HEK293T (cell line): ENCODE results near the gene DMAC2L.

Source experiments
- BHLHE40 ChIP-seq: fragments of 450-650 bp; IDR thresholded peaks from 2 replicates; pipeline ENCODE4 v1.6.1; 2016; ENCODE audit warnings: mild to moderate bottlenecking, moderate library complexity, borderline replicate concordance
- CTBP1 ChIP-seq: fragments of 450-650 bp; IDR thresholded peaks from 2 replicates; pipeline ENCODE4 v1.6.1; 2016; ENCODE audit warnings: borderline replicate concordance
- ELF4 ChIP-seq: fragments of 450-650 bp; IDR thresholded peaks from 2 replicates; pipeline ENCODE4 v1.6.1; 2017; ENCODE audit warnings: antibody characterized with exemption
- FOXK2 ChIP-seq: fragments of 450-650 bp; IDR thresholded peaks from 2 replicates; pipeline ENCODE4 v1.6.1; 2016; ENCODE audit warnings: mild to moderate bottlenecking
- FOXM1 ChIP-seq: fragments of 450-650 bp; IDR thresholded peaks from 2 replicates; pipeline ENCODE4 v1.6.1; 2017; ENCODE audit warnings: mild to moderate bottlenecking, borderline replicate concordance
- HDGF ChIP-seq: fragments of 450-650 bp; IDR thresholded peaks from 2 replicates; pipeline ENCODE4 v1.6.1; 2017; ENCODE audit warnings: antibody characterized with exemption, borderline replicate concordance
- L3MBTL2 ChIP-seq: fragments of 450-650 bp; conservative IDR thresholded peaks from 2 replicates; pipeline ENCODE4 v1.6.1; 2016; ENCODE audit warnings: mild to moderate bottlenecking
- NFRKB ChIP-seq: fragments of 450-650 bp; IDR thresholded peaks from 2 replicates; pipeline ENCODE4 v1.6.1; 2016; ENCODE audit warnings: mild to moderate bottlenecking, moderate library complexity
- PKNOX1 ChIP-seq: fragments of 450-650 bp; IDR thresholded peaks from 2 replicates; pipeline ENCODE4 v1.6.1; 2016
- SP1 ChIP-seq: fragments of 450-650 bp; IDR thresholded peaks from 2 replicates; pipeline ENCODE4 v1.6.1; 2017
- SUZ12 ChIP-seq: fragments of 450-650 bp; IDR thresholded peaks from 2 replicates; pipeline ENCODE4 v1.6.1; 2016; ENCODE audit warnings: mild to moderate bottlenecking
- TARDBP ChIP-seq: fragments of 450-650 bp; IDR thresholded peaks from 2 replicates; pipeline ENCODE4 v1.6.1; 2016
- ZNF384 ChIP-seq: fragments of 450-650 bp; IDR thresholded peaks from 2 replicates; pipeline ENCODE4 v1.6.1; 2016

DNA sequence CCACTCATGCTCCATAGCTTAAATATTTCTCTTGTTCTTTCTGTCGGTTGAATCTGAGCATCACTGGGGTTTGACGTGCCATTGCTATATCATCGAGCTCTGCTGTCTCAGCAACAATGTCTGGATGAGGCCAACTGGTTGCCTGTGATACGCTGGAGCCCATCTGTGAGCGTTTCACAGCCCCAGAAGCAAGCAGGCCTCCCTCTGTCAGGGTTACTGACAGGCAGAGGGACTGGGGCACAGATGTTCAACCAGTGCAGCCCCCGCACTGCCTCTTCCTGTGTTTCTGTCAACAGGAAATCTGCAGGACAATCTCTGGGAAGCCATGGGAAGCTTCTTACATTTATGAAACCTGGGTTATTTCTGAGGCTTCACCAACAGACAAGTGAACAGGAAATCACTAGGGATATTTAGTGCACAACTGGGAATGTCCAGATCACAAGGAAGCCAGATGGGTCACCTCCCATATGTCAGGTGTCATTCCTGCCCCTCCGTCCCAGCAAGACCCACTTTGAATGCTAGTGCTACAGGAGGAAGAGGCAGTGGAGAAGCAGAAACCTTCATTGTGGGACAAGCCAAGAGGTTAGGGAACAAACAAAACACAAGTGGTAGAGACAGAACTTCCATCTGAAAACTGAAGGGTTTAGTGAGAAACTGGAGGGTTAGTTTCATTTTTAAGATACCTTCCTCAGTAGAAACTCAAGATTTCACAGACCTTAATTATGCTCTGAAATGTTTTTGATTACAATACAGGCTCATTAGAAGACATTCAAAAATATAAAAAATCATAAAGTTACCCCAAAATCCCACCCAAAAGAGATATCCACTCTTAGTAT is 24.1 kb downstream of the DMAC2L start:
- TF ChIP-seq L3MBTL2 (no peak), FOXK2 (no peak), SUZ12 (no peak), ZNF384 (no peak), SP1 (no peak), ELF4 (no peak), TARDBP (no peak), BHLHE40 (no peak), HDGF (no peak), FOXM1 (no peak), NFRKB (no peak), PKNOX1 (no peak), CTBP1 (no peak)
